Superior temporal gyrus (tissue), 1 donor: ENCODE data around the gene KIAA2012.
"Not testable (repeated sequence)": the region's sequence is repeated elsewhere in the genome, so short reads cannot be mapped to it uniquely, and the experiment has no call there.

Experiments used
- DNase-seq: peaks from one replicate; pipeline ENCODE4 v3.0.0-alpha.2; 2016; ENCODE audit errors: extremely low spot score

KIAA2012 gene

DNA sequence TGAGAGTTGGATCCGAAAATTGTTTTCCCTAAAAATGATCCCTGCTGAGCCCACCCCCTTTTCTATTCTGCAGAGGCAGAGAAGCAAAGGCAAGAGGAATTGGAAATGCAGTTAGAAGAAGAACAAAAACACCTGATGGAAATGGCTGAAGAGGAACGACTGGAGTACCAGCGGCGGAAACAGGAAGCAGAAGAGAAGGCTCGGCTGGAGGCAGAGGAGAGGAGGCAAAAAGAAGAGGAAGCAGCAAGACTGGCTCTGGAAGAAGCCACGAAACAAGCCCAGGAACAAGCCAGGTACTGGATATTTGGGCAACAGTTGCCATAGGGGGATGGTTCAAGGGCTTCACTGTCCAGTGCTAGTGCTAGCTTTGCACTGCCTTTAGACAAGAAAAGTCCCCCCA lies 123.7 kb downstream of the KIAA2012 start:
- no peak for DNase-seq

DNA sequence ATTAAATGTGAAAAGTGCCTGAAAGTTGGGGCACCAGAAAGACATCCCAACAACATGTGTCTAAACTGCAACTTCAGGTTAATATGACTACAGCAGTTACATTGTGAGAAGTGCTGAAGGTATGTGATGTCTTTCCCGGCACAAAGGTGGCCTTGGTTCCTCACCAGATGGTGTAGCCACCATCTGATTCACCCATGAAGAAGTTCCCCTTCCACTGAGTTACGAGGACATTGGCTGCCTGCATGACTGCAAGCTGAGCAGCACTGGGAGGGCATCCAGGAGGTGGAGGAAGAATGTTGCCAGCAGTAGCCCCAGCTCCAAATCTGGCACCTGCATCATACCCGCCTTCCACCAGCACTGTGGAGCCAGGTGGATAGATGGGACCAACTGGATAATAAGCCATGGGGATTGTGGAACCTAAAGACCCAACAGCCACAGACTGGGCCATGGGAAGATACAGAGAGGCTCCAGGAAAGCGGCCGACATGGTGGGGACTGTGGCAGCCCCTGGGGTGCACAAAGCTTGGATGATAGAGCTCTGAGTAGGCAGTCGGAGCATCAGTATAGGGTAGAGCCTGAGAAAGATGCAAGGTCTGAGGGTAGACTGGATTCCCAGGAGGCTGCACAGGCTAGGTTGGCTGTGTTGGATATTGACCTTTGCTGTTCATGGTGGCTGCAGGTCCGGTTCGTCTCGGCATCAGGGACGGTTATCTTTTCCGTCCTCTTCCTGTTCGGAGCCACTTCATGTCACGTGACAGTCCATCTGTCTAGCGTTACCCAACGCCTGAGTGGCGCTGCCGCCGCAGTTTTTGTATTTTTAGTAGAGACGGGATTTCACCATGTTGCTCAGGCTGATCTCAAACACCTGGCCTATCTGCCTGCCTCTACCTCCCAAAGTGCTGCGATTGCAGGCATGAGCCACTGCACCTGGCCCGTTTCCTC lies 128.4 kb downstream of the KIAA2012 start:
- DNase-seq = no peak

DNA sequence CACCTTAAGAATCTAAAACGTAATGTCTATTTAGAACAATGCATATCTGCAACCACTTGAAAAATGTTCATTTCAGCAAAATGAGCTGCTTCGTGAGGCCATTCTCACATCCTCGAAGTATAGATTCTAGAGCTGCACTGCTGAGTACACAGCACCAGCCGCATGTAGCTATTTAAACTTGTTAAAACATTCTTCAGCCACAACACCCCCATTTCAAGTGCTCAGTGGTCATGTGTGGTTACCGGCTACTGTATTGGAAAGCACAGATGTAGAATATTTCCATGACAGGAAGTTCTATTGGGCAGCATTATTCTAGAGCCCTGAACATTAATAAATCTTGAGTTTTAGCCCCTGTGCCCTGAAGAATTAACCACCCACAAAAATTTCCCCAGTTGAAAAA lies 130.3 kb downstream of the KIAA2012 start:
- no peak for DNase-seq

DNA sequence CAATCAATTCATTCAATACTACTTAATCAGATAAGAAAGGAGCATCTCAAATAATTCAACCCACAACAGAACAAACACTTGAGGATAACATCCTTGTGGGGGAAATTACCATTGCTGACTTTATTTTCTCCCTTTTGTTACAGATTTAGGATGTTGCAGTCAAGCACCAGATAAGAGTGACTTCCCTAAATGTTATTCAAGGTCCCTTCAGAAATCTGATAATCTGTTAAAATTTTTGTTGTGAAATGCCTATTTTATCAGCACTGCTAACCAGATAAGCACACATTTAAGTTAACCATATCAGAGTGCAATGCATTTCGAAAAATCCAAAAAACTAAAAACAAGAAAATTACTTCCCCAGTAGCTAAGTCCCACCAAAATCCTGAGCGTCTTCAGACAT lies 131.8 kb downstream of the KIAA2012 start:
- no peak for DNase-seq

DNA sequence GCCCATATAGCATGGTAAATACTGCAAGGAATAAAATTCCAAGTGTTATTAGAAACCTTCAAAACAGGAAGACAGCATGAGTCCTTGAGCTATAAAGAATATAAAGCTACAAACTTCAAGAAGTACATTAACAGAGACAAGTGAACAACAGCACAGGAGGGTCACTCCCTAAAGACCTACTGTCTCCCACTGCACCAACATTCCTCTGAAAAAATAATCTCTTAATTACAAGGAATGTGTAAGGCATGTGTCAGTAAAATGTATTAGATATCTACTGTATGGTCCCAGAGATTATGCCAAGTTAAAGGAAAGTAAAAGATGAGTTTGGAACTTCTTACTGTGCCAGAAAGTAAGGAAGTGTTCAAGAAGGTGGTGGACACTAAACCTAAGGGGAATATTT lies 135.5 kb downstream of the KIAA2012 start:
- no peak for DNase-seq

DNA sequence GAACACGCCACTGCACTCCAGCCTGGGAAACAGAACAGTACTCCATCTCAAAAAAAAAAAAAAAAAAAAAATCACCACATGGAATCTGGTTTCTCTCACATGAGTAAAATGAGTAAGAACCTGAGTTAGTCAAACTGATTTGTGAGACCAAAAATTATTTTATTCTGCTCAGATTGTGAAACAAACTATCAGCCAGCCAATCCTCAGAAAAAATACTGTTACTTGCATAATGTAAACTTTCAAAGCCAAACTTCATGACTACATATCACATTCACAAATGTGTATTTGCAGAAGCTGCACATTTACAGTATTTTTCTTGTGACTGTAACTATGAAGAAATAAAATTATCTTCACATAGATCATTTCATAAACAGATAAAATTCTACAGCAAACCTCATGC lies 142.1 kb downstream of the KIAA2012 start:
- DNase-seq = no peak

DNA sequence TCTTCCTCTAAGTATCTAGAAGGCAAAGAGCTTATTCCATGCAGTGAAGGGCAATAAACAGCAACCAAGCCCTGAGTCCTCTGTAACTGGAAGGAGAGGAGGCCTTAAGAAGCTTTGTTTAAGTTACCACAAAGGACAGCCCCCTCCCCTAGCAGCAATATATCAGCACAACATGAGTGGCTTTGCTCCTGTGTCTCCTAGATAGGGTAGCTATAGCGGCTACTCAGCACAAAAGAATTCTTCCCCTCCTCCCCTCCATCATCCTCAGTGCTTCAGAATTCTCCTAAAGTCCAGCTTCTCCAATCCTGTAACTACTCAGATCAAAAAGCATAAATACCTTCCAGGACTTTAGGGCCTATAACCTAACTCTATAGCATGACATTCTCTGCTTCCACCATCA lies 148.8 kb downstream of the KIAA2012 start:
- no peak for DNase-seq

DNA sequence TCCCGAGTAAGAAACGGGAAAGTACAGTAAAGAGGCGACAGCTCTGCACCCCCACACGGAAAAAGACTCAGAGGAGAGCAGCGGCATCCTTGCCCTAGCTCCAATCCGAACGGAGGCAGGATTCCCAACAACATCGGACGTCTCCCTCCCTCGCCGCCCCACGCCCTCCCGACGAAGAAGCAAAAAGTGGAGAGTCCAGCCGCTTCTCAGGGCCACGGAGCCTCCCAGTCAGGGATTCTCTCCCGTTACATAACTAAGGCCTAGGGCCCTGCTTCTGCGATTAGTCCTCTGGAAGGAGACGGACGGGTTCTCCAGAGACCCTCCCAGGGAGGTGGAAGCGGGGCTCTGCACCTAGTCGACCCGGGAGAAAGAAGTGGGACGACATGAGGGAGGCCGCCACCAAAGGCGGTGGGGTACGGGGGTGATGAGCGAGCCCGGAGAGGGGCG lies 164.8 kb downstream of the KIAA2012 start:
- peak; percentile 29 for DNase-seq

DNA sequence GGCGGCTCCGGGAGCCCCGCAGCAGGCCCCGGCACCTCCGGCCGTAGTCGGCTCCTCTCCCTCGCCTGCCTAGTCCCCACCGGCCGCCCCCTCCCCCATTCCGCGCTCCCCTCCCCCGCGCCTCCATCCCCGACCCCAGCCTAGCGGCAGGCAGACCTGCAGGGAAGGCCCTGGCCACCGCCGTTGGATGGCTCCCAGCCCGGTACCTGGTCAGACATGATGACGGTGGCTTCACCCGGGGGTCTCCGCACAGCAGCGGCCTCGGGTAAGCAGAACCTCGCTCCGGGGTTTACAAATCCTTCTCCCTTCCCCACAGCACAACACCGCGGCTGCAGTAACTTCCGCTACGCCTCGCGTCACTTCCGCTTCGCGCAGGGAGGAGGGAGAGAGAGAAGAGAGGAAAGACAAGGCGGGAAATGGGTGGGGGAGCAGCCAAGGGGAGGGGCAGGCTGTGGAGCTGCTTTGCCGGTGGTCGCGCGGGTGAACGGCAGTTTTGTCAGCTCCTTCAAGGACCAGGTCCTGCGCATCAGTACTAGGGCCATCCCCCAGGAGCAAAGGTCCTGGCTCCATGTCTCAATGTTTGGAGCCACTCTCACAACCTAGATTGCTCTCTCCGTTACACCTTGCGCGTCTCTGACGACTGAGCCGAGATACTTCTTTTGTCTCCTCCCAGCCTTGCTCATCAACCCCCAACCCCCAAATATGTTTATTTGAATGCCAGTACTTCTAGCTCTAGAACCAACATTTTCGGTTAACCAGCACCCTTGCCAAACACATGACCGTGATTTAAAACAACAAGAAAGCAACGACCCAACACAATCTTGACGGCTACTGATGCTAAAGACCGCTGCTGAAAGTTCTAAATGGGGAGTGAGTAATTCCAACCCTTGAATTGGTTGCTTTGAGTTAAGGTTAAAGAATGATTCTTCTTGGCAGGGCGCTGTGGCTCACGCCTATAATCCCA lies 165.5 kb downstream of the KIAA2012 start, which contains the start of gene SUMO1:
TSS of gene SUMO1 (minus strand) at position 364 of the 964 bp plus-strand sequence. CDS start at position 218, 146 bp downstream.
- DNase-seq = peak; percentile 96

DNA sequence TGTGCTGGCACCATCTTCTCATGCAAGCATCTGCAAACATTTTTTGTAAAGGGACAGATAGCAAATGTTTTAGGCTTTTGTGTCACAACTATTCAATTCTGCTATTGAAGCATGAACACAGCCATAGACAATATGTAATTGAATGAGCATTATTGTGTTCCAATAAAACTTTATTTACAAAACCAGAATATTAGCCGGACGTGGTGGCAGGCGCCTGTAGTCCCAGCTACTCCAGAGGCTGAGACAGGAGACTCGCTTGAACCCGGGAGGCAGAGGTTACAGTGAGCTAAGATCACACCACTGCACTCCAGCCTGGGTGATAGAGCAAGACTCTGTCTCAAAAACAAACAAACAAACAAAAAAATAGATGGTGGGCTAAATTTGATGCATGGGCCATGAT lies 174.7 kb downstream of the KIAA2012 start:
- not testable (repeated sequence) for DNase-seq

DNA sequence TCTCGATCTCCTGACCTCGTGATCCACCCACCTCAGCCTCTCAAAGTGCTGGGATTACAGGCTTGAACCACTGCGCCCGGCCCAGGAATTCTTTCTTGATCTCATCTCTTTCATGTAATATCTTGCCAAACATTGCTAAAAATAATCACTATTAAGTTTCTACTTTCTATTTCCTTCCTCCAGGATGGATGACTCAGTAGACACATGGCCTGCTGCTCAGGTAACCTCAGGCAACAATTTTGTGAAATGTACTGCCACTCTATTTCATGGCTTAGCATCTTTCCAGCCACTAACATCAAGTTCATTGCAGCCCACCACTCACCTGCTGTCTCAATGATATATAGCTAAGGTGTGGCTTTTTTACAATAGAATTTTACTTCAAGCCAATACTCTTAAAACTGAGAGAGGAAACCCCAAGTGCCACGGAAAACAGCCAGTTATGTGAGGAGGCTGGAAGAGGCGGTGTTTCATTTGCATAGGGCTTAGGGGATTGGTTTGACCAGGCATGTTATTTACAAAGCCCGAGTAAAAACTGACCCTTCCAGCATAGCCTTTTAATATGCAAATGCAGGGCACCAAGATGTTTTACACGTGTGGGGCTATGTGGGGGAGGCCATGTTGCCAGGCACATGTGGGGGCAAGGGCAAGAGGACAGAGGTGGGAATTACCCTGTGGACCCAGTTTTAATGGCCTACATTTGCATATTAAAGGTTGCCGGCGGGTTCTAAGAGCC lies 176.6 kb downstream of the KIAA2012 start:
- DNase-seq = no peak

DNA sequence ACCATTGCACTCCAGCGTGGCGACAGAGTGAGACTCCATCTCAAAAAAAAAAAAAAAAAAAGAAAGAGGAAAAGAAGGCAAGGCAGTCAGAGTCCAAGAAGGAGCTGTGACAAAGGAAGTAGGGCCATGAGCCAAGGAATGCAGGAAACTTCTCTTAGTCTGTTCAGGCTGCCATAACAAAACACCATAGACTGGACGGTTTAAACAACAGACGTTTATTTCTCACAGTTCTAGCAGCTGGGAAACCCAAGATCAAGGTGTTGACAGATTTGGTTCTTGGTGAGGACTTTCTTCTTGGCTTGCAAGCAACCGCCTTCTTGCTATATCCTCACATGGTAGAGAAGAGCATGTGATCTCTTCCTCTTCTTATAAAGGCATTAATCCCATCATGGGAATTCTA lies 178.4 kb downstream of the KIAA2012 start:
- DNase-seq = no peak
